Effector memory CD4-positive, alpha-beta T cell (primary cell): ENCODE data around the gene PMVK.

Experiments used
- DNase-seq, 3 donors: peaks; one replicate each; pipeline ENCODE4 v3.0.0-alpha.2; 2020
- H3K27ac ChIP-seq: 2 replicates; pipeline ENCODE4 v1.7.0; 2013; ENCODE audit warnings: mild to moderate bottlenecking, low read length, moderate library complexity; ENCODE audit not compliant: insufficient read depth, poor library complexity, severe bottlenecking
- H3K27me3 ChIP-seq: replicated peaks from 2 replicates; pipeline ENCODE4 v1.7.0; 2013; ENCODE audit warnings: mild to moderate bottlenecking, low read length; ENCODE audit not compliant: insufficient read depth, control insufficient read depth, poor library complexity, severe bottlenecking
- H3K36me3 ChIP-seq: 2 replicates; pipeline ENCODE4 v1.7.0; 2013; ENCODE audit warnings: mild to moderate bottlenecking, low read length, moderate library complexity; ENCODE audit not compliant: control insufficient read depth, insufficient read depth
- H3K4me1 ChIP-seq: 2 replicates; pipeline ENCODE4 v1.7.0; 2013; ENCODE audit warnings: low read length, mild to moderate bottlenecking; ENCODE audit not compliant: control insufficient read depth, insufficient read depth, poor library complexity, severe bottlenecking
- H3K4me3 ChIP-seq: 2 replicates; pipeline ENCODE4 v1.7.0; 2013; ENCODE audit warnings: low read length, low read depth, mild to moderate bottlenecking; ENCODE audit not compliant: insufficient read depth, poor library complexity, severe bottlenecking
- H3K9me3 ChIP-seq: 2 replicates; pipeline ENCODE4 v1.7.0; 2013; ENCODE audit warnings: mild to moderate bottlenecking, low read length, moderate library complexity; ENCODE audit not compliant: control insufficient read depth

PMVK gene

DNA sequence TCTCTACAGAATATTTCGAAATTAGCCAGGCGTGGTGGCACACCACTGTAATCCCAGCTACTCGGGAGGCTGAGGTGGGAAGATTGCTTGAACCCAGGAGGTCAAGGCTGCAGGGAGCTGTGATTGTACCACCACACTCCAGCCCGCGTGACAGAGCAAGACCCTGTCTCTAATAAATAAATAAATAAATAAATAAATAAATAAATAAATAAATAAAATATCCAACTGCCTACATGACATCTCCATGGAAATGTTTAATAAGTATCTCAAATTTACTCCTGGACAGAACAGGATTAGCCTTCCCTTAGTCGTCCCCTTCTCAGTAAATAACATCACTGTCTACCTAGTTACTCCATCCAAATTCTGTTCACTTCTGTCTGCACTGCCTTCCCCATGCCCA lies 37.5 kb downstream of the PMVK start:
- no peak for DNase-seq
- no peak overlapping the region for H3K4me3 ChIP-seq
- no peaks in the 10 kb centered on the region for H3K27me3 ChIP-seq
- H3K27ac ChIP-seq: no peak overlapping the region
- H3K4me1 ChIP-seq: no peaks in the 10 kb centered on the region
- H3K9me3 ChIP-seq: no peaks in the 10 kb centered on the region
- no peaks in the 10 kb centered on the region for H3K36me3 ChIP-seq

- DNase-seq: no peak
- H3K4me3 ChIP-seq: no peak overlapping the region
- H3K27ac ChIP-seq: no peak overlapping the region
- H3K4me1 ChIP-seq: no peaks in the 10 kb centered on the region
- no peaks in the 10 kb centered on the region for H3K27me3 ChIP-seq
- no peaks in the 10 kb centered on the region for H3K36me3 ChIP-seq
- no peaks in the 10 kb centered on the region for H3K9me3 ChIP-seq
Measured at GRCh38 chr1:154896771-154897286, 39.7 kb downstream of the PMVK start.

DNA sequence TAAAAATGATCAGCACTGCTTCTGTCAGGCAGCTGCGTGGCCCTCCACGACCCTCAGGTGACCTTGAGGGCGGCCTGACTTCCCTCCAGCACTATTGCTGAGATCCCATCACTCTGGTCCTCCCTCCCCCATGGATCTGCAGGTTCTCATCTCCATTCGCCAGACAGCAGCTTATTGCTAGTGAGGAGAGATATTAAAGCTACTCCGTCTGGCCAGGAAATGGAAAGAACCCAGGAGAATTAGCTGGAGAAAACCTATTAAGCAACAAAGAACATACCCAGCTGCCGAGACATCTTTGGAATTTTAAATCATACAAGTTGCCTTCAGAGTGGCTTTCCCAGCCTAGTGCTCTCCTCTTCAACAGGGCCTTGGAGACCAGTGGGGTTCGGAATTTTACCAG lies 40.7 kb downstream of the PMVK start:
- DNase-seq: no peak
- Histone ChIP-seq H3K4me1 (no peaks in the 10 kb centered on the region), H3K9me3 (no peaks in the 10 kb centered on the region), H3K27me3 (no peaks in the 10 kb centered on the region), H3K27ac (no peak overlapping the region), H3K36me3 (no peaks in the 10 kb centered on the region), H3K4me3 (no peak overlapping the region)

DNA sequence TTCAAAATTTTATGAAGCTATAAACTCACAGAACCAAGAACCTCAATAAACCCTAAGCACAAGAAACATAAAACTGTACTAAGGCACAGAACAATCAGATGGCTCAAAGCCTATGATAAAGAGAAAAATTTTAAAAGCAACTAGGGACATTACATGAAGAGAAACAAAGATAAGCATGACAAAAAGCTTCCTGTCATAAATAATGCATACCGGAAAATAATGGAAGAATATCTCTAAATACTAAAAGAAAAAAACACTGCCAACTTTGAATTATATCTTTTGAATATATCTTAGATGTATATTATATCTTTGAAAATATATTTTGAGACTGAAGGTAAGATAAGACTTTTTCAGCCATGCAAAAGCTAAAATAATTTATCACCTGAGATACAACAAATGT lies 45.1 kb downstream of the PMVK start:
- Histone ChIP-seq H3K27me3 (no peaks in the 10 kb centered on the region), H3K4me3 (no peak overlapping the region), H3K9me3 (no peaks in the 10 kb centered on the region), H3K27ac (no peak overlapping the region), H3K4me1 (no peaks in the 10 kb centered on the region), H3K36me3 (no peaks in the 10 kb centered on the region)
- DNase-seq: no peak

GRCh38 chr1:154888757-154889156 lies 47.8 kb downstream of the PMVK start:
- Histone ChIP-seq H3K4me3 (no peak overlapping the region), H3K9me3 (no peaks in the 10 kb centered on the region), H3K27ac (no peak overlapping the region), H3K4me1 (no peaks in the 10 kb centered on the region), H3K36me3 (no peaks in the 10 kb centered on the region), H3K27me3 (no peaks in the 10 kb centered on the region)
- no peak for DNase-seq

DNA sequence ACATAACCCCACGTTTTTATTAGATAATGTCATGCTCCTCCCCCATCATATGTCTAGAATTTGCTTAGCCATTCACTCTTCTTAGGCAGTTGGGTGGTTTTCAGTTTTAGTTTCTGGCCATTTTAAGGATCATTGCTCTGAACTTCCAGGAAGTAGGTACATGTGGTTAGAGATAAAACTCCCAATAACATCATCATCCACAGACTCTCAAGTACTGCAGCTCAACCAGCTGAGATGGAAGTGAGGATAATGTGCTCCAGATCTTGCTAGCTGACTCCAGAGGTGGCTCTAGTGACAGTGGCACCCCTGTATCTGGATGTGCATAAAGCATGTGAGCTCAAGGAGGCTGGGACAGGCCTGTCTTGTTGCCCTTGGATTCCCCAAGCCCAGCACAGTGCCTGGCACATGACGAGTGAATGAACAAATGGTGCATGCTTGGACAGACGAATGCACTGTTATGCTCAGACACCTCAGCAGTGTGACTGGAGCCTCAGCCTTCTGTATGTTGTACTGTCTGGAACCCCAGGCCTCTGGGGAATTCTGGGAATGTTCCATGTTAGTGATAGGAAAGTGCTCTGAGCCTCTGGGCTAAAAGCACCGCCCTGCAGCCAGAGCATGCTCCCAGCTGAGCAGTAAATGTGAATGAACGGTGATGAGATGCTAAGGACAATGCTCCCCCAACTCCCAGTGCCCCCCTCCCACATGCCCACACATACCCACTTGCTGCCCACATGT lies 50.1 kb downstream of the PMVK start:
- Histone ChIP-seq H3K4me3 (no peak overlapping the region), H3K36me3 (no peaks in the 10 kb centered on the region), H3K9me3 (no peaks in the 10 kb centered on the region), H3K4me1 (no peaks in the 10 kb centered on the region), H3K27me3 (no peaks in the 10 kb centered on the region), H3K27ac (no peak overlapping the region)
- DNase-seq: no peak

GRCh38 chr1:154884869-154885701 lies 51.4 kb downstream of the PMVK start:
- no peaks in the 10 kb centered on the region for H3K36me3 ChIP-seq
- H3K27ac ChIP-seq: no peak overlapping the region
- no peak for DNase-seq
- H3K4me3 ChIP-seq: no peak overlapping the region
- H3K4me1 ChIP-seq: no peaks in the 10 kb centered on the region
- H3K27me3 ChIP-seq: no peaks in the 10 kb centered on the region
- no peaks in the 10 kb centered on the region for H3K9me3 ChIP-seq

GRCh38 chr1:154883919-154884868 lies 52.3 kb downstream of the PMVK start:
- H3K27me3 ChIP-seq: no peaks in the 10 kb centered on the region
- H3K4me1 ChIP-seq: no peaks in the 10 kb centered on the region
- no peak overlapping the region for H3K4me3 ChIP-seq
- no peak for DNase-seq
- H3K27ac ChIP-seq: no peak overlapping the region
- H3K36me3 ChIP-seq: no peaks in the 10 kb centered on the region
- no peaks in the 10 kb centered on the region for H3K9me3 ChIP-seq

DNA sequence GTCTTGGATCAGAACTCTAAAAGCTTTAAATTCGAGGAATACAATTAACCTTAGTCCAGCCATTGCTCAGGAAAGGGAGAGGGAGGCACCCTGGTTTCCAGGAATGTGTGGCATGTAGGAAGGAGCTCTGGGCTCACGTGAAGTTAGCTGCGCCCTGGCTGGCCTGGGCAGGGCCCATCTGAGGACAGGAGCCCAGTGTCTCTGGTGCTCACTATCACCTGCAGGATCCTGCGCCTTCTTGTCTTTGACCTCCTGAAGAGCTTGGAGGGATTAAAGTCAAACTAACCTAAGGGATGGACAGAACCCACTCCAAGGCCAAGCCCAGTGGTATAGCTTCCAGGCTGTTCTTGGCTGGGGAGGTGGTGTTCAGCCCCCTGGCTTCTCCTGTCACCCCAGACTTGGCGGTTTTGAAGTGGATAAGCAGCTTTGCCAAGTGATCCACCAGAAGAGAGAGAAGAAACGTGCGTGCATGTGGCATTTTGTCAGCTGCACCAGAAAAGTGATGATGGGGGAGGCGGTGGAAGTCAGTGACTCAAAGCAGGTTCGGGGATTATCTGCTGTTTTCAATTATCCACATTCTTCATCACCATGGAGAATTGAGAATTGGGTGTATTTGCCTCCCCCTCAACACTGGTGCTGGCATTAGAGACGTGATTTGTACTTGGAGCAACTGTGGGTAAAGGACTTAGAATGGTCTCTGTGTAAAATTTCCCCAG lies 54.5 kb downstream of the PMVK start:
- H3K4me3 ChIP-seq: no peak overlapping the region
- H3K9me3 ChIP-seq: no peaks in the 10 kb centered on the region
- H3K27ac ChIP-seq: no peak overlapping the region
- no peak for DNase-seq
- H3K27me3 ChIP-seq: no peaks in the 10 kb centered on the region
- H3K36me3 ChIP-seq: no peaks in the 10 kb centered on the region
- H3K4me1 ChIP-seq: no peaks in the 10 kb centered on the region
